Ascending aorta (tissue), 2 donors: Measurements from ENCODE around the gene SND1. TPM values are rescaled to one million over a fixed set of nuclear protein-coding genes. Genes with fewer than 3 reads are reported as not detected.

Experiments
- DNase-seq, 2 donors: peaks; one replicate each; pipeline ENCODE4 v3.0.0-alpha.2; 2019; ENCODE audit warnings: low spot score in 2 of 2
- H3K27ac ChIP-seq, 2 donors: fragments of 200-600 bp; sonication (generic); one replicate each; pipeline ENCODE4 v1.5.1; 2016 to 2017; ENCODE audit warnings: mild to moderate bottlenecking in 1 of 2
- H3K27me3 ChIP-seq: fragments of 200-600 bp; sonication (generic); one replicate; pipeline ENCODE4 v1.5.1; 2017
- H3K36me3 ChIP-seq, 2 donors: fragments of 200-600 bp; sonication (generic); one replicate each; pipeline ENCODE4 v1.5.1; 2016
- H3K4me1 ChIP-seq, 2 donors: fragments of 200-600 bp; sonication (generic); one replicate each; pipeline ENCODE4 v1.5.1; 2016 to 2017; ENCODE audit warnings: mild to moderate bottlenecking in 1 of 2
- H3K4me3 ChIP-seq, 2 donors: fragments of 200-600 bp; sonication (generic); one replicate each; pipeline ENCODE4 v1.5.1; 2016 to 2017; ENCODE audit warnings: mild to moderate bottlenecking in 1 of 2
- H3K9me3 ChIP-seq, 2 donors: fragments of 200-600 bp; sonication (generic); one replicate each; pipeline ENCODE4 v1.5.1; 2016
- CTCF ChIP-seq, 3 experiments: fragments of 200-600 bp in 2 of 3; fragments of 450-650 bp in 1 of 3; sonication (generic) in 2 of 3; IDR thresholded peaks; one replicate each; pipeline ENCODE4 v1.5.1; 2016 to 2019; ENCODE audit warnings: antibody characterized with exemption in 3 of 3, mild to moderate bottlenecking in 1 of 3, moderate library complexity in 1 of 3
- intact Hi-C: fragments of 100-400 bp; cut with DNase I; formaldehyde crosslinking; loops from one replicate; pipeline ENCODE4 v1.15.1; 2023
- total RNA-seq: library from RNA; depleted of rRNA; stranded (reverse); fragments of >200 nt; gene quantifications from one replicate; pipeline ENCODE4 v1.1.0, GENCODE V29; 2016

SND1 gene
- total RNA-seq, 1 donor from 2014 or later, result 93.8 TPM

DNA sequence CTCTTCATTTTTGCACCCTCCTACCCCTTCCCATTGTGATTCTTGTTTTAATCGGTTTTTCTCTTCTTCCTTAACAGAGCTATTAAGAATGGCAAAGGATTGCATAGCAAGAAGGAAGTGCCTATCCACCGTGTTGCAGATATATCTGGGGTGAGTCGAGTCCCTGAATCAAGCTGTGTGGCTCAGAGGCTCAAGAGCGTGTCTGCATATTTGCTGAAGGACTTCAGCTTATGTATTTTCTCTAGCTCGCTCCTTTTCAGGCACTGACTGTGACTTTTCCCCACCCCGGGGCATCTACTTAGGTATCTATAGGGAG is 252.6 kb downstream of the SND1 start:
- intact Hi-C loops, result no loop called here
- Histone ChIP-seq H3K4me3 (no peak overlapping the region), H3K4me1 (no peaks in the 10 kb centered on the region), H3K27ac (no peak overlapping the region), H3K27me3 (no peaks in the 10 kb centered on the region), H3K9me3 (no peaks in the 10 kb centered on the region), H3K36me3 (no peaks in the 10 kb centered on the region)
- TF ChIP-seq CTCF (IDR thresholded peaks at IDR 0.05), result no peak
- DNase-seq, result no peak

DNA sequence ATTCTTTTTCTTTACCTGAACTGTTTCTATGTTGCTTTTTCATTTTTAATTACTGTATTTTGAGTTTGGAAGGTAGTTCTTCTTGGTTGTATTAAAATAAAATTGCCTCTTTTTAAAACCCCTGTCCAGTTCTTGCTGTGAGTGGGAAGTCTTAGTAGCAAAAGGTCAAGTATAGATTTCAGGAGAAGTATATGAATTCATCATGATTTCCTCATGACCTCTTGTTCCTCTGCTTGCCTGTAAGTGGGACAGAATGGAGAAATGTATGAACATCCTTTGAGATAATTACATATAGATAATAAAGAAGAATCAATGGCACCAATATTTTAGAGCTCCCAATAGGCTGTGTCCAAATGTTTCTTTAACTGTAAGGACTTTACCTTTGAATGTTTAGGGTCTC is 253.0 kb downstream of the SND1 start:
- Histone ChIP-seq H3K27ac (no peak overlapping the region), H3K4me3 (no peak overlapping the region), H3K9me3 (no peaks in the 10 kb centered on the region), H3K36me3 (no peaks in the 10 kb centered on the region), H3K4me1 (no peaks in the 10 kb centered on the region), H3K27me3 (no peaks in the 10 kb centered on the region)
- no peak for TF ChIP-seq CTCF (IDR thresholded peaks at IDR 0.05)
- no peak for DNase-seq
- intact Hi-C loops, result no loop called here

- DNase-seq, result no peak
- Histone ChIP-seq H3K27me3 (no peaks in the 10 kb centered on the region), H3K27ac (no peak overlapping the region), H3K4me3 (no peak overlapping the region), H3K9me3 (no peaks in the 10 kb centered on the region), H3K36me3 (no peaks in the 10 kb centered on the region), H3K4me1 (no peaks in the 10 kb centered on the region)
- intact Hi-C loops, result no loop called here
- TF ChIP-seq CTCF (IDR thresholded peaks at IDR 0.05), result no peak
Observed at GRCh38 chr7:127905491-127906330, 253.7 kb downstream of the SND1 start.

- TF ChIP-seq CTCF (IDR thresholded peaks at IDR 0.05), result no peak
- Histone ChIP-seq H3K4me3 (no peak overlapping the region), H3K27ac (no peak overlapping the region), H3K27me3 (no peaks in the 10 kb centered on the region), H3K9me3 (no peaks in the 10 kb centered on the region), H3K36me3 (no peaks in the 10 kb centered on the region), H3K4me1 (no peaks in the 10 kb centered on the region)
- no peak for DNase-seq
- intact Hi-C loops, result no loop called here
Observed at GRCh38 chr7:127907110-127908040, 255.4 kb downstream of the SND1 start.

DNA sequence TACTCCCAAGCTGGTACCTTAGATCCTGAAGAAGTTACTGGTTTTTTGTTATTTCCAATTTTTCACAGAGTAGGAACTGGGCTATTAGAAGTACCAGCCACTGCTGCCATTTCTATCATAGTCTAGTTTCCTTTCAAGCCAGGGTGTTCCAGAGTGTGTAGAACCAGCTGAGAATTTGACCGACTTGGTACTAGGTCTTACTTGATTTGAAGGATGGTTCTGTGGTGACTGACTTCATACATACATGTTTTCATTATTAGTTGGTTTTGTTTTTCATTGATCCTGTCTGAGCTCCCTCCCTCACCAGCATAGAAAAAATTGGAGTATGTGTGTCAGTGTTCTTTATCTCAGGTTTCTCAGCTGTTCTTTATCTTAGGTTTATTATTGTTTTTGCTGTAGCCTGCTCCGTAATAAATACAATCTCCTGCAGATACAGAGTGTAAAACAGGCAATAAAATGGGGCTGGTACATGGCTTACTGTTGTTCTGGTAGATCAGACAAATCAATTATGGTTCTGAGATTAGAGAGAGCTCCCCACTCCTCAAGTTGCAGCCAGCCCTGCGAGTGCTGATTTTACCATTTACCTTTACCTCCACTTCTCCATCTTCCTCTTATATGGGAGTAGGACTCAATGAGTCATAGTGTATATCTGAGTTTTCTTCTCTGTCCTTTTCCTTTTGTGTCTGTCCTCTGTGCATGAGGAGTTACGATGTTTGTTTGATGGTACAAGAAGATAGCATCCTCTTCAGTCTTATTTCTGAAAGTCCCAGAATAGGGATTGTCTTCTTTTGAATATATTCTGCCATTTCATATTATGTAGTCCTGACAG is 256.6 kb downstream of the SND1 start:
- H3K4me1 ChIP-seq, result no peaks in the 10 kb centered on the region
- no peak for TF ChIP-seq CTCF (IDR thresholded peaks at IDR 0.05)
- no peaks in the 10 kb centered on the region for H3K27me3 ChIP-seq
- DNase-seq, result no peak
- no peaks in the 10 kb centered on the region for H3K36me3 ChIP-seq
- no peaks in the 10 kb centered on the region for H3K9me3 ChIP-seq
- intact Hi-C loops, result no loop called here
- no peak overlapping the region for H3K4me3 ChIP-seq
- no peak overlapping the region for H3K27ac ChIP-seq
